Fibroblast of mammary gland (primary cell): ENCODE measurements around the gene UBL4A.

ENCODE experiments used
- DNase-seq: peaks from one replicate; pipeline ENCODE4 v3.0.0-alpha.2; 2010; ENCODE audit warnings: low read depth
- H3K4me3 ChIP-seq: 2 replicates; pipeline ENCODE4 v1.5.1; 2011; ENCODE audit warnings: low read depth, mild to moderate bottlenecking, low read length, moderate library complexity; ENCODE audit not compliant: control insufficient read depth
- TF ChIP-seq, protein P1 (sequence below): conservative IDR thresholded peaks from 2 replicates; pipeline ENCODE4 v1.5.1; 2011; ENCODE audit warnings: low read depth, low read length, inconsistent platforms; ENCODE audit not compliant: control insufficient read depth, insufficient read depth

UBL4A gene

DNA sequence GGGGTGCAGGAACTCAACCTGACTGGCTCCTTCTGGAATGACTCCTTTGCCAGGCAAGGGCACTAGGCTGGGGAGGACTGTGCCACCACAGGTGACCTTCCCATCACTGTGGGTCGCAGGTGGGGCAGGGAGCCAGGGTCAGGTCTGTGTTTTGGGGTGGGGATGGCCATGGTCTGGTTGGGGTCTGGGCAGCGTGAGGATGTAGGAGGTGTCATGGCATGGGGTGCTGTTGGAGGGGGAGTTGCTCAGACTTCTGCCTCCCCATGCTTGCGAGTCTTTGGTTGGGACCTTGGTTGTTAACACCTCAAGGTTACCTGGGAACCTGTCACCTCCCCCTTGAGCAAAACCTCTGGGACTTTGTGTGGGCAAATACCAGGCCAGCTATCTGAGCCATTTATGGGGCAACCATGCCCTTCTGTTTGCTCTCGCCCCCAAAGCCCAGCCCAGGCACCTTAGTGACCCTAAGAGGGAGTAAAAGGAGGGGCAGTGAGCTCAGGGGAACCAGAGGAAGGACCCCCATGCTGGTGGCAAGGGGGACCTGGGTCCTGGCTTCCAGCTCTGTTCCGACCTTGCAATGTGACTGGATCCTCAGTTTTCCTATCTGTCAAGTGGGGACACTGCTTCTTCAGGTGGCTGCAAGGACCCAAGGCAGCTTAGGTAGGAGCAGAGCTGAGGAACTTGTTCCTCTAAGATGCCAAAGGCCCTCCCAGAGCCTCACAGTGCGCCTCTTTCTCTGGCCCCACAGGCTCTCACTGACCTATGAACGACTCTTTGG, 51.8 kb downstream of the UBL4A start:
- no peak for DNase-seq
- TF ChIP-seq, protein P1, sequence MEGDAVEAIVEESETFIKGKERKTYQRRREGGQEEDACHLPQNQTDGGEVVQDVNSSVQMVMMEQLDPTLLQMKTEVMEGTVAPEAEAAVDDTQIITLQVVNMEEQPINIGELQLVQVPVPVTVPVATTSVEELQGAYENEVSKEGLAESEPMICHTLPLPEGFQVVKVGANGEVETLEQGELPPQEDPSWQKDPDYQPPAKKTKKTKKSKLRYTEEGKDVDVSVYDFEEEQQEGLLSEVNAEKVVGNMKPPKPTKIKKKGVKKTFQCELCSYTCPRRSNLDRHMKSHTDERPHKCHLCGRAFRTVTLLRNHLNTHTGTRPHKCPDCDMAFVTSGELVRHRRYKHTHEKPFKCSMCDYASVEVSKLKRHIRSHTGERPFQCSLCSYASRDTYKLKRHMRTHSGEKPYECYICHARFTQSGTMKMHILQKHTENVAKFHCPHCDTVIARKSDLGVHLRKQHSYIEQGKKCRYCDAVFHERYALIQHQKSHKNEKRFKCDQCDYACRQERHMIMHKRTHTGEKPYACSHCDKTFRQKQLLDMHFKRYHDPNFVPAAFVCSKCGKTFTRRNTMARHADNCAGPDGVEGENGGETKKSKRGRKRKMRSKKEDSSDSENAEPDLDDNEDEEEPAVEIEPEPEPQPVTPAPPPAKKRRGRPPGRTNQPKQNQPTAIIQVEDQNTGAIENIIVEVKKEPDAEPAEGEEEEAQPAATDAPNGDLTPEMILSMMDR: no peak
- H3K4me3 ChIP-seq: no peak overlapping the region
